Central memory CD8-positive, alpha-beta T cell (primary cell): ENCODE measurements around the gene PIK3R1.
"Not testable (repeated sequence)": the region's sequence is repeated elsewhere in the genome, so short reads cannot be mapped to it uniquely, and the experiment has no call there.

ENCODE experiments used
- ATAC-seq: fragments of 150-1000 bp; cut with Tn5 transposase; replicated peaks from 2 replicates; pipeline ENCODE4 v1.10.0; 2022; ENCODE audit warnings: mild to moderate bottlenecking, moderate FRiP score, moderate number of reproducible peaks; ENCODE audit not compliant: poor library complexity, severe bottlenecking; ENCODE audit errors: extremely low read depth
- DNase-seq, 2 donors: peaks; one replicate each; pipeline ENCODE4 v3.0.0; 2021; ENCODE audit warnings: low spot score in 2 of 2
- H3K27ac Mint-ChIP-seq: one replicate; pipeline ENCODE4 v1.8.0; 2022; ENCODE audit warnings: low read depth, mild to moderate bottlenecking, moderate library complexity, mixed read lengths
- H3K27me3 Mint-ChIP-seq: one replicate; pipeline ENCODE4 v1.8.0; 2022; ENCODE audit warnings: mixed read lengths
- H3K36me3 Mint-ChIP-seq: one replicate; pipeline ENCODE4 v1.8.0; 2022; ENCODE audit warnings: mild to moderate bottlenecking, moderate library complexity, mixed read lengths; ENCODE audit not compliant: insufficient read depth
- H3K4me1 Mint-ChIP-seq: one replicate; pipeline ENCODE4 v1.8.0; 2022; ENCODE audit warnings: mixed read lengths
- H3K4me3 Mint-ChIP-seq: one replicate; pipeline ENCODE4 v1.8.0; 2022; ENCODE audit warnings: mild to moderate bottlenecking, moderate library complexity, mixed read lengths
- H3K9me3 Mint-ChIP-seq: one replicate; pipeline ENCODE4 v1.8.0; 2022; ENCODE audit warnings: mixed read lengths

The PIK3R1 gene

GRCh38 chr5:68223904-68224303, 8.3 kb downstream of the PIK3R1 start:
- Mint-ChIP-seq H3K4me1 (peaks cover 86% of the 10 kb centered on the region), H3K9me3 (no peaks in the 10 kb centered on the region), H3K27me3 (no peaks in the 10 kb centered on the region), H3K27ac (no peak overlapping the region), H3K36me3 (peaks cover 25% of the 10 kb centered on the region), H3K4me3 (peak overlapping the region; percentile 25)
- no peak for DNase-seq
- no peak for ATAC-seq

- no peak overlapping the region for H3K27ac Mint-ChIP-seq
- H3K4me3 Mint-ChIP-seq, result no peak overlapping the region
- H3K27me3 Mint-ChIP-seq, result no peaks in the 10 kb centered on the region
- H3K9me3 Mint-ChIP-seq, result no peaks in the 10 kb centered on the region
- peaks cover 25% of the 10 kb centered on the region for H3K36me3 Mint-ChIP-seq
- no peak for DNase-seq
- ATAC-seq, result no peak
- H3K4me1 Mint-ChIP-seq, result peaks cover 86% of the 10 kb centered on the region
These were observed 9.1 kb downstream of the PIK3R1 start for GRCh38 chr5:68224509-68225187.

- ATAC-seq (no peak), DNase-seq (no peak)
- Mint-ChIP-seq H3K4me3 (peak overlapping the region; percentile 14), H3K36me3 (peaks cover 27% of the 10 kb centered on the region), H3K27ac (no peak overlapping the region), H3K27me3 (no peaks in the 10 kb centered on the region), H3K9me3 (no peaks in the 10 kb centered on the region), H3K4me1 (peaks cover 88% of the 10 kb centered on the region)
These were observed 9.8 kb downstream of the PIK3R1 start for GRCh38 chr5:68225188-68225910.

- ATAC-seq, result no peak
These were observed 10.5 kb downstream of the PIK3R1 start for GRCh38 chr5:68225911-68226545.

GRCh38 chr5:68226546-68227073, 11.1 kb downstream of the PIK3R1 start:
- no peak overlapping the region for H3K27ac Mint-ChIP-seq
- H3K4me1 Mint-ChIP-seq, result peaks cover 92% of the 10 kb centered on the region
- no peak for ATAC-seq
- H3K36me3 Mint-ChIP-seq, result peaks cover 29% of the 10 kb centered on the region
- H3K27me3 Mint-ChIP-seq, result no peaks in the 10 kb centered on the region
- H3K9me3 Mint-ChIP-seq, result no peaks in the 10 kb centered on the region
- DNase-seq, result no peak
- H3K4me3 Mint-ChIP-seq, result no peak overlapping the region

More at GRCh38 chr5:68225911-68226545, 10.5 kb downstream of the PIK3R1 start:
- Mint-ChIP-seq H3K27ac (no peak overlapping the region), H3K9me3 (no peaks in the 10 kb centered on the region), H3K36me3 (peaks cover 29% of the 10 kb centered on the region), H3K27me3 (no peaks in the 10 kb centered on the region), H3K4me3 (peak overlapping the region; percentile 14), H3K4me1 (peaks cover 91% of the 10 kb centered on the region)
- DNase-seq, result no peak

- Mint-ChIP-seq H3K9me3 (no peaks in the 10 kb centered on the region), H3K36me3 (peaks cover 31% of the 10 kb centered on the region), H3K4me3 (no peak overlapping the region), H3K27ac (no peak overlapping the region), H3K4me1 (peaks cover 85% of the 10 kb centered on the region), H3K27me3 (no peaks in the 10 kb centered on the region)
- ATAC-seq (no peak), DNase-seq (no peak)
These were observed 12.1 kb downstream of the PIK3R1 start for GRCh38 chr5:68227532-68228160.

- no peak for DNase-seq
- no peak for ATAC-seq
- Mint-ChIP-seq H3K9me3 (no peaks in the 10 kb centered on the region), H3K4me1 (peaks cover 83% of the 10 kb centered on the region), H3K4me3 (no peak overlapping the region), H3K36me3 (peaks cover 32% of the 10 kb centered on the region), H3K27ac (no peak overlapping the region), H3K27me3 (no peaks in the 10 kb centered on the region)
These were observed 13.9 kb downstream of the PIK3R1 start for GRCh38 chr5:68229416-68229815.

GRCh38 chr5:68230285-68230684, 14.7 kb downstream of the PIK3R1 start:
- DNase-seq (no peak), ATAC-seq (no peak)
- Mint-ChIP-seq H3K9me3 (no peaks in the 10 kb centered on the region), H3K27ac (no peak overlapping the region), H3K36me3 (peaks cover 32% of the 10 kb centered on the region), H3K4me1 (peaks cover 76% of the 10 kb centered on the region), H3K4me3 (peak overlapping the region; percentile 5), H3K27me3 (no peaks in the 10 kb centered on the region)

GRCh38 chr5:68231414-68232076, 16.0 kb downstream of the PIK3R1 start:
- Mint-ChIP-seq H3K4me3 (no peak overlapping the region), H3K9me3 (no peaks in the 10 kb centered on the region), H3K4me1 (peaks cover 70% of the 10 kb centered on the region), H3K27me3 (no peaks in the 10 kb centered on the region), H3K27ac (no peak overlapping the region), H3K36me3 (peaks cover 33% of the 10 kb centered on the region)
- no peak for DNase-seq
- no peak for ATAC-seq

- H3K4me3 Mint-ChIP-seq, result no peak overlapping the region
- peaks cover 72% of the 10 kb centered on the region for H3K4me1 Mint-ChIP-seq
- peaks cover 27% of the 10 kb centered on the region for H3K36me3 Mint-ChIP-seq
- DNase-seq, result no peak
- no peak overlapping the region for H3K27ac Mint-ChIP-seq
- no peaks in the 10 kb centered on the region for H3K9me3 Mint-ChIP-seq
- no peak for ATAC-seq
- no peaks in the 10 kb centered on the region for H3K27me3 Mint-ChIP-seq
These were observed 16.7 kb downstream of the PIK3R1 start for GRCh38 chr5:68232277-68232676.

- Mint-ChIP-seq H3K27ac (peak overlapping the region; percentile 4), H3K4me1 (peaks cover 73% of the 10 kb centered on the region), H3K36me3 (peaks cover 19% of the 10 kb centered on the region), H3K9me3 (no peaks in the 10 kb centered on the region), H3K27me3 (no peaks in the 10 kb centered on the region), H3K4me3 (no peak overlapping the region)
- ATAC-seq (no peak), DNase-seq (no peak)
These were observed 17.5 kb downstream of the PIK3R1 start for GRCh38 chr5:68233075-68233474.

- Mint-ChIP-seq H3K36me3 (peaks cover 16% of the 10 kb centered on the region), H3K4me1 (peaks cover 73% of the 10 kb centered on the region)
- not testable (repeated sequence) for H3K9me3 Mint-ChIP-seq, H3K27ac Mint-ChIP-seq, H3K4me3 Mint-ChIP-seq, ATAC-seq, H3K27me3 Mint-ChIP-seq, DNase-seq
These were observed 19.7 kb downstream of the PIK3R1 start for GRCh38 chr5:68235229-68235628.
